Activated CD4-positive, alpha-beta T cell treated with anti-CD3 and anti-CD28 coated beads for 24 hours (primary cell): Measurements from ENCODE around the gene MLLT10.
A peak's percentile ranks its signal among the peaks of the same experiment; 100 is the strongest.

Experiments
- DNase-seq, 2 donors: peaks; one replicate each; pipeline ENCODE4 v3.0.0-alpha.2; 2020; ENCODE audit warnings: low read depth in 2 of 2

Gene MLLT10

GRCh38 chr10:21533467-21534279 is at the start of gene MLLT10:
Gene MLLT10, plus strand, starts transcription at chr10:21534232. Its CDS starts 413 bp downstream, at chr10:21534645.
- peak; percentile 81 to 83 for DNase-seq

GRCh38 chr10:21487416-21488180 is 46.4 kb upstream of the MLLT10 start:
- no peak for DNase-seq

GRCh38 chr10:21488246-21488956 is 45.6 kb upstream of the MLLT10 start:
- no peak for DNase-seq

- DNase-seq: no peak
Observed at GRCh38 chr10:21488957-21489446, 45.0 kb upstream of the MLLT10 start.

- no peak for DNase-seq
Observed at GRCh38 chr10:21490028-21490710, 43.9 kb upstream of the MLLT10 start.

GRCh38 chr10:21490711-21491105 is 43.3 kb upstream of the MLLT10 start:
- DNase-seq: no peak

- DNase-seq: no peak
Observed at GRCh38 chr10:21492421-21492820, 41.6 kb upstream of the MLLT10 start.

GRCh38 chr10:21493784-21494183 is 40.2 kb upstream of the MLLT10 start:
- no peak for DNase-seq

- DNase-seq: no peak
Observed at GRCh38 chr10:21494191-21495001, 39.6 kb upstream of the MLLT10 start.

GRCh38 chr10:21495002-21495751 is 38.9 kb upstream of the MLLT10 start:
- DNase-seq: no peak

GRCh38 chr10:21495752-21496342 is 38.2 kb upstream of the MLLT10 start:
- DNase-seq: peak; percentile 87 to 88

- DNase-seq: peak in 1 of 2 donors; percentile 37
Observed at GRCh38 chr10:21496343-21497176, 37.5 kb upstream of the MLLT10 start.

GRCh38 chr10:21497177-21497807 is 36.7 kb upstream of the MLLT10 start:
- no peak for DNase-seq

GRCh38 chr10:21498377-21498776 is 35.7 kb upstream of the MLLT10 start:
- no peak for DNase-seq

- no peak for DNase-seq
Observed at GRCh38 chr10:21498986-21499385, 35.0 kb upstream of the MLLT10 start.

GRCh38 chr10:21499701-21500577 is 34.1 kb upstream of the MLLT10 start:
- DNase-seq: no peak

- no peak for DNase-seq
Observed at GRCh38 chr10:21500578-21500910, 33.5 kb upstream of the MLLT10 start.
